AML-193 (cell line): ENCODE measurements around the gene FOXL3.
"Not testable (repeated sequence)": the region's sequence is repeated elsewhere in the genome, so short reads cannot be mapped to it uniquely, and the experiment has no call there.

Experiments
- DNase-seq, 2 experiments: peaks; one replicate each; lab custom pipeline; 2025; lab: John Stamatoyannopoulos, UW

Gene FOXL3

DNA sequence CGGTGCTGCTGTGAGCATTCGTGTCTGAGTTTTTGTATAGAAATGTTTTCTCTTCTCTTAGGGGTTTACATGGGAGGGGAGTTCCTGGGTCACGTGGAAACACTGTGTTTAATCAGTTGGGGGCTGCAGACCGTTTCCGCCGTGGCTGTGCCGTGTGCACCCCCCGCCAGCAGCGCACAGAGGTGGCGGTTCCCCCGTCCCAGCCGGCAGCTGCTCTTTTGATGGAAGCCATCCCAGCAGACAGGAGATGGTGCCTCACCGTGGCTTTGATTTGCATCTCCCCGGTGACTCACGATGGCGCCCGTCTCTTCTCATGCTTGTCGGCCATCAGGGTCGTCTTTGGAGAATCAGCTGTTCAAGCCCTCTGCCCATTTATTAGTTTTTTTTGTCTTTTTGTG, 34.9 kb upstream of the FOXL3 start:
- no peak for DNase-seq

DNA sequence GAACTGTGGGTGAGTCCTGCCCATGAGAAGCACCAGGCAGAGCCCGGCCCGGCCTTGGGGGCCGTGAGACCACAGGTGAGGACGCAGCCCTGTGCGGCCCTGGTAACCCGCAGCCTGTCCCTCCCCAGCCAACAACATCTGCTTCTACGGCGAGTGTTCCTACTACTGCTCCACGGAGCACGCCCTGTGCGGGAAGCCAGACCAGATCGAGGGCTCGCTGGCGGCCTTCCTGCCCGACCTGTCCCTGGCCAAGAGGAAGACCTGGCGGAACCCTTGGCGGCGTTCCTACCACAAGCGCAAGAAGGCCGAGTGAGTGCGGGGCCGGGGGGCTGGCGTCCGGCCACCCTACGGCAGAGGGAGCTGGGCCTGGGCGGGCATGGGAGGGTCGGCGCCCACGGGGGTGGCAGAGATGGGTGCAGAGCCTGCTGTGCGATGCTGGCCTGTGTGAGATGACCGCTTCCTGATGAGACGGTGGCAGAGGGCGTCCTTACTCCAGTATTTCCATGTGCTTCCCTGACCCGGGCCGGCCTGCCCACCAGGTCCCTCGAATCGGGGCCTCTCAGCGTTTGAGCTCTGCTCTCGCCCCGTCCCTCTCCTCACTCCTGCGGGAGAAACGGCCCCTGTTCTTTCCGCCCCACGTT, 34.1 kb upstream of the FOXL3 start:
- DNase-seq, result no peak

DNA sequence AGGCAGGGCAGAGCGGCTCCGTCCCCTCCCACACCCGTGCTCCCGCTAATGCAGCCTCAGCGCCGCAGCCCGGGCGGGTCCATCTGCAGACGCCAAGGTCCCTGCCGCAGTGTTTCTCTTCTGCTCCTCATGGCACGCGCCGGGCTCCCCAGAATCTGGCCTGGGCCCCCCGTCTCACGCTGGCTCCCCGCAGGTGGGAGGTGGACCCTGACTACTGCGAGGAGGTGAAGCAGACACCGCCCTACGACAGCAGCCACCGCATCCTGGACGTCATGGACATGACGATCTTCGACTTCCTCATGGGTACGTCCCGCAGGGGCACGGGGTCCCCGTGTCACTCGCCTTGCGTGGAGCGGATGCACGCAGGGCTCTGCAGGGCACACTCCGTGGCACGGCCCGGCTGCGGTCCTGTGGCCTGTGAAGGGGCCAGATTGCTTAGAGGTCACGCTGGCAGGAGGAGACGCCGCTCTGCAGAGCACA, 33.5 kb upstream of the FOXL3 start:
- no peak for DNase-seq

DNA sequence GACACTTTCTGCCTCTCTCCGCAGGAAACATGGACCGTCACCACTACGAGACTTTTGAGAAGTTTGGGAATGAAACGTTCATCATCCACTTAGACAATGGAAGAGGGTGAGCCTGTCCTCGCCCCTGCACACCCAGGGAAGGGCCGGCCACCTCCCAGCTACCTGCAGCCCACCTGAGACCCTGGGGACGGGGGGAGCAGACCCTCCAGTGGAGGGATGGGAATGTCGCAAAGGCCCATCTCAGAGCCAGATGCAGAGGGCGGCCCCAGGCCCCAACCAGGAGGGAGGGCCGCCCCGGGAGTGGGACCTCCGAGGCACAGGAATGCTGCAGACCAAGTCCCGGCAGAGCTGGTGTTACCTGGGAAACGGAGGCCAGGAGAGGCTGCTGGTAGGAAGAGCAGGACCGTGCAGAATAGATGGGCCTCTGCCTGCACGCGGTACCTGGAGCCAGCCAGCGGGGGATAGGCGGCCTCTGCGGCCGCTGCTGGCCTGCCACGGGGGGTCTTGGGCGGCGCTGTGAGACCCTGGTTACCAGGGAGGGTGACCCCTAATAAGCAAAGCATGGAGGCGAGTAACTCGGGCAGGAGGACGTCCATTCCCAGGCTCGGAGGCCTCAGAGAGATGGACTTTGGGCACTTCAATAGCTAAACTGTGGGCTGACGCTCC, 32.9 kb upstream of the FOXL3 start:
- DNase-seq, result no peak

- no peak for DNase-seq
Measured at GRCh38 chr7:257647-257992, 32.4 kb upstream of the FOXL3 start.

- no peak for DNase-seq
Measured at GRCh38 chr7:258476-259190, 31.3 kb upstream of the FOXL3 start.

- DNase-seq, result no peak
Measured at GRCh38 chr7:259191-259505, 30.8 kb upstream of the FOXL3 start.

DNA sequence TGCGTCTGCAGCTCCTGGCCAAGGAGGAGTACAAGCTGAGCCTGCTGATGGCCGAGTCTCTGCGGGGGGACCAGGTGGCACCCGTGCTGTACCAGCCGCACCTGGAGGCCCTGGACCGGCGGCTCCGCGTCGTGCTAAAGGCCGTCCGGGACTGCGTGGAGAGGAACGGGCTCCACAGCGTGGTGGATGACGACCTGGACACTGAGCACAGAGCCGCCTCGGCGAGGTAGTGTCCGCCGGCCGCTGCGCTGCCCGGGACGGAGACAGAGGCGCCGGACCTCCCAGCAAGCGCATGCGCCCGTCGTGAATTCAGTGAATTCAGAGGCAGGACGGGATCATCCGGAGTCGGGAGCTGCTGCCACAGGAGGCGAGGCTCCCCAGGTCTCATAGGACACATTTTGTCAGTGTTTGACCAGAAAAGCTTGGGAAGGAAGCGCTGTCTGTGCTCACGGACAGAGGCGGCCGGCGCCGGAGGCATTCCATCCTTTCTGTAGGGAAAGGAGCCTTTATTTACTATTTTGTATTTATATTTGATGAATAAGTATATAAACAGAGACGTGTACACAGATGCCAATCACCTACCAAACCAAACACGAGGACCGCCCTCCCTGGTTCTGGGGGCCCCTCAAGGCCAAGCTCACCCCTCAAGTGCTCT, 30.1 kb upstream of the FOXL3 start:
- no peak for DNase-seq

GRCh38 chr7:260441-261281, 29.3 kb upstream of the FOXL3 start:
- DNase-seq, result no peak

DNA sequence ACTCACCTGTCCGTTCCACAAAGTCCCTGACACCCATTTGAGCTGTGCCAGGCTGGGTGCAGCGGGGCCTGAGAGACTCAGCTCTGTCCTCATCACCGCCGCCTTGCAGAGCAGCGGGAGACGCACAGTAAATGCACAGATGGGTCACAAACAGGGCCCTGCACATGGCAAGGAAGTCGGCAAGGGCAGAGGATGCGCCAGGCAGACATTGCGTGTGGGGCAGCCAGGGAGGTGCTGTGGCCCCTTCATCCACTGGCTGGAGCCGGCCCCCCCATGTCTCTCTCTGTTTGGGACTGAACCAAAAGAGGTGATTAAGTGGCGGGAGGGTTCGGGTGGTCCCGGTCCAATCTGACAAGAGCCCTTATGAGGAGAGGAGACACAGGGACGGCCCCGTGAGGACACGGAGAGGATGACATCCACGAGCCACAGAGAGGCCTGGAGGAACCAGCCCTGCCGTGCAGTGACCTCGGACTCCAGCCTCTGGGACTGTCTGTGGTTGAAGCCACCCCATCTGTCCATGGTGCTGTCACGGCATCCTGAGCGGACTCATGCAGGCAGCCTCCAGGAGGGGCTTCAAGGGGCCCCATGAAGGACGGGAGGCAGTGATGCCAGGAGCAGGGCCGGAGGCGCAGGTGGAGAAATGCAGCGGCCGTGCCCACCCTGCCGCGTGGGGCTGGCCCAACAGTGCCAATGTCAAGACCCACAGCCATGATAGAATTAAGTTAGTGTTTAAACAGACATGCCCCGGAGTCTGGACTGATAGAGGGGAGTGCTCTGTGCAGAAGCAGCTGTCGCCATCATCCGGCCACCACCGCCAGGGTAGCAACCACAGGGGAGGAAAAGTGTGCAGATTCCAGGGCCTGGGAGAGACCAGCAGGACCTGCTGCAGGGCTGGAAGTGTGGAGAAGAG, 28.4 kb upstream of the FOXL3 start:
- DNase-seq, result no peak

DNA sequence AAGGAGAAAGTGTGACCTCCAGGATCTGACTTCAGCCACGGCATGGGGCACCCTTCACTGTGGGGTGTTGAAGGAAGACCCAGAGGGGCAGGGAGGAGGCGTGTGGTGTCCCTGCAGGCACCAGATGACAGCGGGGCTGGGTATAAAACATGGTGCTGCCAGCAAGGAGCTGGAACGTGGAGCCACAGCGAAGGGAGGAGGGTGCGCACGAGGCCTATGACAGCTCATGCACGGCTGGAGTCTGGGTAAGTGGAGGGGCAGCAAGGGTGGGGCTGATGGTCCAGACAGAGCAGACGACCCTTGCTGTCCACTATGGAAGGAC, 27.8 kb upstream of the FOXL3 start:
- no peak for DNase-seq

- not testable (repeated sequence) for DNase-seq
Measured at GRCh38 chr7:262631-263311, 27.2 kb upstream of the FOXL3 start.

- DNase-seq, result peak; percentile 6 to 40
Measured at GRCh38 chr7:263483-264351, 26.3 kb upstream of the FOXL3 start.

- DNase-seq, result no peak
Measured at GRCh38 chr7:264541-265191, 25.3 kb upstream of the FOXL3 start.

DNA sequence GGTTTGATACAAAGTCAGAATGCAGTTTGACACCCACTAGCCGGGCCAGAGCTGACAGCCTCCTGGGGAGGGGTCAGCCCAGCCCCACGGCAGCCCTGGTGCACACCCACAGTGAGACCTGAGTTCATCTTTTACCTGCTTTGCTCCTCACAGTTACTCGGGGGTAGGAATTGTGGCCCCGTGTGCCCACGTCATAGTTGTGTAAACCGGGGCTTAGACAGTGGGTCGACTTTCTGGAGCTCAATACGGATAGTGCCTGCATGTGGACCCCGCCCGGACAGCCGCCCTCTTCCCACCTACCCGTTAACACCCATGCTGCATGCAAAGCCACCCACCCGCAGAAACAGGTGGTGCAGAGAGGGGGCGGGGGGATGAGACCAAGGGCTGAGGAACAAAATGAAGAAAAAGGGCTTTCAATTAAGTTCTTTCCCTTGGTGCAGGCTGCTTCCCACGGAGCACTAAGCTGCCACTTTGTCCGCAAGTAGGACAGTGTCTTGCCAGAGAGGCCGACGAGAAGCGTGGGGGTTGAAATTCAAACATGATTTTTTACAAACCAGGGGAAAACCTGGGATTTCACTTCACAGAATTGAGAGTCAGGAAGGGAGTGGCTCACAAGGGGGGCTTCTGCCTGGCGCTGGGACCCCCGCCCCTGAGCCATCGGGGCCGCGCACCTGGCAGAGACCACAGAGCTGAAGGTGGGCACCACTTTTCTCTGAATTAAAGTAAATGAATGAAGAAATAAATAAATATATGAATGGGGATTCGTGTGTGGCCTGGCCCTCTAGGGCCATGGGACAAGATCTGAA, 24.6 kb upstream of the FOXL3 start:
- no peak for DNase-seq

GRCh38 chr7:265998-266850, 23.7 kb upstream of the FOXL3 start:
- no peak for DNase-seq
